ENCODE results near the gene ESRRA.
"Not testable (repeated sequence)": the region's sequence is repeated elsewhere in the genome, so short reads cannot be mapped to it uniquely, and the experiment has no call there.

ESRRA gene

GRCh38 chr11:64292460-64293254 lies 12.7 kb upstream of the ESRRA start:
- no peak for DNase-seq (ENCODE audit: low spot score)

- DNase-seq (ENCODE audit: low spot score): no peak
Measured at GRCh38 chr11:64294774-64295173, 10.6 kb upstream of the ESRRA start.

- DNase-seq (ENCODE audit: low spot score): no peak
Measured at GRCh38 chr11:64295760-64296159, 9.6 kb upstream of the ESRRA start.

- DNase-seq (ENCODE audit: low spot score): no peak
Measured at GRCh38 chr11:64296236-64296635, 9.1 kb upstream of the ESRRA start.

GRCh38 chr11:64296830-64297698 lies 8.3 kb upstream of the ESRRA start:
- DNase-seq (ENCODE audit: low spot score): no peak

GRCh38 chr11:64297699-64298358 lies 7.5 kb upstream of the ESRRA start:
- DNase-seq (ENCODE audit: low spot score): no peak

- DNase-seq (ENCODE audit: low spot score): no peak
Measured at GRCh38 chr11:64298966-64299846, 6.1 kb upstream of the ESRRA start.

GRCh38 chr11:64299847-64300648 lies 5.3 kb upstream of the ESRRA start, which contains the start of gene CATSPERZ:
CATSPERZ (plus strand) TSS chr11:64300358; CDS start chr11:64300411, 53 bp downstream.
- no peak for DNase-seq (ENCODE audit: low spot score)

- no peak for DNase-seq (ENCODE audit: low spot score)
Measured at GRCh38 chr11:64303109-64304031, 2.0 kb upstream of the ESRRA start.

GRCh38 chr11:64304032-64304315 lies 1.4 kb upstream of the ESRRA start:
- DNase-seq (ENCODE audit: low spot score): no peak

- peak; percentile 89 for DNase-seq (ENCODE audit: low spot score)
Measured at GRCh38 chr11:64304316-64305072, 830 bp upstream of the ESRRA start.

- DNase-seq (ENCODE audit: low spot score): peak; percentile 52
Measured at GRCh38 chr11:64305691-64306562, 603 bp downstream of the ESRRA start.

GRCh38 chr11:64306563-64306875 lies 1.2 kb downstream of the ESRRA start:
- DNase-seq (ENCODE audit: low spot score): no peak

- DNase-seq (ENCODE audit: low spot score): no peak
Measured at GRCh38 chr11:64306876-64307622, 1.7 kb downstream of the ESRRA start.

- DNase-seq (ENCODE audit: low spot score): not testable (repeated sequence)
Measured at GRCh38 chr11:64307795-64308194, 2.5 kb downstream of the ESRRA start.

- DNase-seq (ENCODE audit: low spot score): no peak
Measured at GRCh38 chr11:64312947-64313346, 7.6 kb downstream of the ESRRA start.

GRCh38 chr11:64313491-64314145 lies 8.3 kb downstream of the ESRRA start:
- DNase-seq (ENCODE audit: low spot score): no peak
